ENCODE data around the gene GDF7. TPM values are rescaled to one million over a fixed set of nuclear protein-coding genes. Genes with fewer than 3 reads are reported as not detected.

The GDF7 gene
- total and polyA plus RNA-seq, 2 donors (not counting 3 experiments of a cell fraction or from before 2014, with no cell fraction given): 3.7 to 3.9 TPM

DNA sequence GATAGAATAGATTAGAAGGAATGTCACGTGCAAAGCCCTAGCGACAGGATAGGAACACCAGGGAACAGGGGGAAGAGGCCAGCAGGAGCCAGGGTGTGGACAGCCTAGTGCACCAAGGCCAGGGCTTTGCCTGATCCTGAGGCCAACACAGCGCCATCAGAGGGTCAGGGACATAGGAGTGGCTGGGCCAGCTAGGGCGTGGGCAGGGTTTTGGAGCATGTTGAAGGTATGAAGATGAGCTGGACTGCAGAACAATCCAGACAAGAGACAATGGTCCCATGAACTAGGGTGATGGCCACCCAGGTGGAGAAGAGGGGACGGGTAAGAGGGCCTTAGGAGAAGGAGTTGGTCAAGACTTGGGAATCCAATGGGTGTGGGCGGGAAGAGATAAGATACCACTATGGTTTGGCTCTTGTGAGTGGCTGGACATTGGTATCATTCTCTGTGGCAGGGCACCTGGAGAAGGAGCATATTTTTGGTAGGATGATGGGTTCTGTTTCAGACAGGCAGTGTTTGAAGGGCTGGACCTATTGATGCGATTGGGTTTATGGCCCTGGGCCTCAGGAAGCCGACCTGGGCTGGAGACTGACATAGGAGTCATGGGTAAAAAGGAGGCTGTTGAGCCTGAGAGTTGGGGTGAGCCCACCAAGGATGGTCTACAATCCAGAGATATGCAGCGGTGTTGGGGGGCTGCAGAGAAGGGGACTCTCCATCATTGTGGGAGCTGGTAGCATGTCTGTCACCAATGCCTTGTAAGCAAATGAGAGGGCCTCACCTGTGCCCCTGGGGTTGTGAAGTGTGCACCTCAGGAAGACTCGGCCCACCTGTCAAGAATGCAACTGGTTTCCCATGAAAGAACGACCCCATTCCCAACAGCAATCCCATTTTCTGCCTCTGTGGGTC, 14.0 kb upstream of the GDF7 start:
- FAIRE-seq (no peak), DNase-seq (ENCODE audit: low read depth, low spot score) (no peak)
- ChIA-PET CTCF (interaction anchor here (3.2 kb wide), 1 partner anchor 14 kb away, joined by 11 read pairs; the partner anchor contains the start of gene GDF7), POLR2A (no interaction called here)
- Histone ChIP-seq H3K9me1 (replicated peaks; ENCODE audit: control insufficient read depth, extremely low read depth, insufficient read depth, low read length) (no peaks in the 10 kb centered on the region), H3K79me2 (ENCODE audit: control insufficient read depth, insufficient read depth, low read length) (no peaks in the 10 kb centered on the region), H3K27me3 (ENCODE audit: control insufficient read depth in 2 of 2, insufficient read depth in 2 of 2, low read length in 2 of 2) (peaks cover 9 to 20% of the 10 kb centered on the region in 2 experiments), H3K9ac (replicated peaks; ENCODE audit: extremely low read depth, insufficient read depth, low read length) (no peak overlapping the region), H3K36me3 (ENCODE audit: control insufficient read depth in 2 of 2, extremely low read depth in 1 of 2, insufficient read depth in 2 of 2, low read length in 2 of 2) (no peaks in the 10 kb centered on the region), H4K20me1 (replicated peaks; ENCODE audit: control insufficient read depth, extremely low read depth, insufficient read depth, low read length) (no peaks in the 10 kb centered on the region), H3K27ac (ENCODE audit: insufficient read depth, low read depth, low read length) (no peak overlapping the region), H2AFZ (ENCODE audit: low read depth, low read length) (no peak overlapping the region), H3K4me2 (ENCODE audit: insufficient read depth, low read length) (no peak overlapping the region), H3K4me1 (ENCODE audit: control insufficient read depth, extremely low read depth, insufficient read depth, low read length) (peaks cover 10% of the 10 kb centered on the region), H3K4me3 (replicated peaks in 1 of 3; ENCODE audit: insufficient read depth in 1 of 3, low read depth in 1 of 3, low read length in 3 of 3) (no peak overlapping the region), H3K9me3 (replicated peaks; ENCODE audit: control insufficient read depth, insufficient read depth, low read length) (no peaks in the 10 kb centered on the region)
- no peak for TF ChIP-seq MAX (IDR thresholded peaks at IDR 0.05; ENCODE audit: insufficient read depth, insufficient read length)
- TF ChIP-seq CTCF (IDR thresholded peaks at IDR 0.05; ENCODE audit: extremely low read depth in 1 of 2, insufficient read depth in 1 of 2, low read depth in 1 of 2, low read length in 2 of 2): no peak
- TF ChIP-seq EZH2 (IDR thresholded peaks at IDR 0.05; ENCODE audit: borderline replicate concordance, low read depth, low read length, severe bottlenecking): no peak
- no peak for TF ChIP-seq MYC (IDR thresholded peaks at IDR 0.05; ENCODE audit: low read depth, low read length)
- TF ChIP-seq FOS (IDR thresholded peaks at IDR 0.05; ENCODE audit: borderline replicate concordance, insufficient read depth, low read length): no peak
- no peak for TF ChIP-seq JUN (IDR thresholded peaks at IDR 0.05; ENCODE audit: borderline replicate concordance, insufficient read depth, insufficient read length, low read depth)
- TF ChIP-seq POLR2AphosphoS5 (IDR thresholded peaks at IDR 0.05; ENCODE audit: insufficient read depth, low read depth, low read length): no peak
- TF ChIP-seq POLR2A (IDR thresholded peaks at IDR 0.05; ENCODE audit: low read depth, low read length): no peak
- TF ChIP-seq GATA2 (IDR thresholded peaks at IDR 0.05; ENCODE audit: insufficient read depth, insufficient read length, low read depth, low read length): no peak
- dilution Hi-C loops (cut with MboI; ENCODE audit: extremely low pct_ligation_motif_present, low sequenced_read_pairs) (no loop called here), intact Hi-C loops (cut with micrococcal nuclease) (no loop called here)
- no TSS peak for BruUV-seq (replicated peaks)
